Measurements from ENCODE around the gene CADM3. TPM values are rescaled to one million over a fixed set of nuclear protein-coding genes. Genes with fewer than 3 reads are reported as not detected.

CADM3 gene
- total and polyA plus RNA-seq, 9 of the 15 experiments (the other 6 are each of a cell fraction or from before 2014, with no cell fraction given), result 0.04 TPM; not detected in 8

- in situ Hi-C loops (cut with MboI), result loop anchor here (25.0 kb wide), 1 partner anchor 799 kb away; no protein-coding TSS in a partner anchor
- TF ChIP-seq ZNF197 (CRISPR knock-in tag; IDR thresholded peaks at IDR 0.05; ENCODE audit: low read depth) (no peak), SMAD4 (CRISPR knock-in tag; conservative IDR thresholded peaks at IDR 0.05) (no peak), ZNF79 (CRISPR knock-in tag; IDR thresholded peaks at IDR 0.05; ENCODE audit: low read depth) (no peak), ID3 (CRISPR knock-in tag; IDR thresholded peaks at IDR 0.05) (no peak), ID3 (tag; IDR thresholded peaks at IDR 0.05) (no peak), ZNF766 (CRISPR knock-in tag; conservative IDR thresholded peaks at IDR 0.05) (no peak), ZNF551 (CRISPR knock-in tag; IDR thresholded peaks at IDR 0.05) (no peak), E2F3 (CRISPR knock-in tag; IDR thresholded peaks at IDR 0.05) (no peak), ZNF24 (IDR thresholded peaks at IDR 0.05) (no peak), XRCC3 (IDR thresholded peaks at IDR 0.05) (no peak), ZNF311 (CRISPR knock-in tag; IDR thresholded peaks at IDR 0.05) (no peak), ZNF586 (CRISPR knock-in tag; conservative IDR thresholded peaks at IDR 0.05) (no peak), PHB2 (IDR thresholded peaks at IDR 0.05; ENCODE audit: low read depth) (no peak), RBM25 (IDR thresholded peaks at IDR 0.05; ENCODE audit: low read depth, low read length, severe bottlenecking) (no peak), E2F1 (CRISPR knock-in tag; IDR thresholded peaks at IDR 0.05) (no peak), ZNF212 (CRISPR knock-in tag; IDR thresholded peaks at IDR 0.05) (no peak), ZMIZ1 (IDR thresholded peaks at IDR 0.05; ENCODE audit: low read depth in 2 of 2, low read length in 2 of 2) (no peak)
- no peaks in the 10 kb centered on the region for H3K9me1 ChIP-seq (ENCODE audit: control insufficient read depth, insufficient read depth, low read length)
- intact Hi-C loops (cut with micrococcal nuclease), result no loop called here
- ChIA-PET CTCF (ENCODE audit: low intra/inter-chr PET ratio) (no interaction called here), POLR2A (no interaction called here)
- 0% methylated on average over 9 of the region's 14 CpGs for WGBS (ENCODE audit: insufficient coverage, low coverage, missing lambda C conversion rate)
- no peak overlapping the region for H3K4me2 ChIP-seq (ENCODE audit: insufficient read depth, low read length)
- peaks cover 0 to 4% of the 10 kb centered on the region in 2 experiments; a peak in 1 of 5 replicates for H3K4me1 ChIP-seq (replicated peaks in 1 of 2; ENCODE audit: control insufficient read depth in 2 of 2, insufficient read depth in 2 of 2, low read length in 2 of 2)
- FAIRE-seq (no peak), DNase-seq (ENCODE audit: extremely low read depth in 1 of 4, low spot score in 3 of 4) (no peak), ATAC-seq (no peak; the same call in 2 of the 3 replicates)
- no TSS peak for BruUV-seq (replicated peaks)
- H3K4me3 ChIP-seq, result no peak overlapping the region
- no peak overlapping the region for H2AFZ ChIP-seq (ENCODE audit: low read depth, low read length)
- H3K36me3 ChIP-seq (ENCODE audit: control insufficient read depth, insufficient read depth, low read length), result no peaks in the 10 kb centered on the region
- H4K20me1 ChIP-seq (replicated peaks; ENCODE audit: control insufficient read depth, insufficient read depth, low read length), result no peaks in the 10 kb centered on the region
- H3K79me2 ChIP-seq (ENCODE audit: control insufficient read depth, insufficient read depth, low read length), result no peaks in the 10 kb centered on the region
- H3K27ac ChIP-seq (ENCODE audit: extremely low read depth, low read depth, low read length), result no peak overlapping the region
- no peak overlapping the region; a peak in 1 of 4 replicates for H3K9ac ChIP-seq (ENCODE audit: insufficient read depth in 1 of 2, low read depth in 2 of 2, low read length in 2 of 2)
- peaks cover 7 to 12% of the 10 kb centered on the region in 2 experiments; a peak in 3 of 5 replicates for H3K27me3 ChIP-seq (ENCODE audit: control insufficient read depth in 2 of 2, insufficient read depth in 2 of 2, low read length in 2 of 2)
- H3K9me3 ChIP-seq (replicated peaks; ENCODE audit: control insufficient read depth, insufficient read depth, low read depth, low read length), result no peaks in the 10 kb centered on the region
These were observed 16.4 kb downstream of the CADM3 start for GRCh38 chr1:159187647-159188374.
